ENCODE data around the gene HNF1B.

DNA sequence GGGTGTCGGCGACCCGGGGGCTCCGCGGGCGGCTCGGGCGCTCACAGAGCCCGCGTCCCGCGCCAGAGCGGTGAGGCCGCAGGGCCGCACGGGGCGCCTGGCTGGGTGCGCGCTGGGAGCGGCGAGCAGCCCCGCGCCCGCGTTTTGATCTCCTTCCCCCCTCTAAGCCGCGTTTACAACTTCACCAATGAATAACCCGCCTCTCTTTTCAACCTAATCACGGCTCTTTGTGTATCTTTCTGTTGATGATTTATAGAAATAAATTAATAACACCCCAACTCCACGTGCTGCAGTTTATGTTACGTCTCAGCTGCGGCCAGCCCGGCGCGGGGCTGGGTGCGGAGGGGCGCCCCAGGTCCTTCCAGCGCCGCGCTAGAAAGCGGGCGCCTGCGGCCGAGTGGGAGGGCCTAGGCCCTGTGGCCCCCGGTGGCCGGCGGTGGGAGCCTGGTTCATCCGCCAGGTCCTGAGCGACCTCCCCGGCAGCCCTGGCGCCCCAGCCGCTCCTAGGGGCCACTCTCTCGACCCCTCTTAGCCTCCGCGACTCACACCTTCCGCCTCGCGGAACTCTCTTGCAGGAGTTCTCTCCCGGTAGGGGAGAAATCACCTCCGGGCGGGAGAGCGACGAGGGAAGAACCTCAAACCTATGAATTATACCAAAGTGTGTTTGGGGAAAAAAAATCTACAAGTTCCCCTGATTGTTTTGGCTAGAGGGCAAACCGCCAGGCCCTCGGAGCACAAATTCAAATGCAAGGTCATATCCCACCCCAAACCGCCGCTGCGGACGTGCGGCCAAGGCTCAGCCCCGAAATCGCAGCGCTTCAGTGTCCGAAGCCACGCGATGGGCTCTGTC is 1.9 kb downstream of the HNF1B start:
- no peak for TF ChIP-seq POLR2A (IDR thresholded peaks at IDR 0.05)
- TF ChIP-seq, protein P1, sequence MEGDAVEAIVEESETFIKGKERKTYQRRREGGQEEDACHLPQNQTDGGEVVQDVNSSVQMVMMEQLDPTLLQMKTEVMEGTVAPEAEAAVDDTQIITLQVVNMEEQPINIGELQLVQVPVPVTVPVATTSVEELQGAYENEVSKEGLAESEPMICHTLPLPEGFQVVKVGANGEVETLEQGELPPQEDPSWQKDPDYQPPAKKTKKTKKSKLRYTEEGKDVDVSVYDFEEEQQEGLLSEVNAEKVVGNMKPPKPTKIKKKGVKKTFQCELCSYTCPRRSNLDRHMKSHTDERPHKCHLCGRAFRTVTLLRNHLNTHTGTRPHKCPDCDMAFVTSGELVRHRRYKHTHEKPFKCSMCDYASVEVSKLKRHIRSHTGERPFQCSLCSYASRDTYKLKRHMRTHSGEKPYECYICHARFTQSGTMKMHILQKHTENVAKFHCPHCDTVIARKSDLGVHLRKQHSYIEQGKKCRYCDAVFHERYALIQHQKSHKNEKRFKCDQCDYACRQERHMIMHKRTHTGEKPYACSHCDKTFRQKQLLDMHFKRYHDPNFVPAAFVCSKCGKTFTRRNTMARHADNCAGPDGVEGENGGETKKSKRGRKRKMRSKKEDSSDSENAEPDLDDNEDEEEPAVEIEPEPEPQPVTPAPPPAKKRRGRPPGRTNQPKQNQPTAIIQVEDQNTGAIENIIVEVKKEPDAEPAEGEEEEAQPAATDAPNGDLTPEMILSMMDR (IDR thresholded peaks at IDR 0.05 in 4 of 5, conservative IDR thresholded peaks at IDR 0.05 in 1 of 5): no peak

Measured in gastrocnemius medialis (tissue), 4 donors.